Activated CD8-positive, alpha-beta memory T cell treated with anti-CD3 and anti-CD28 coated beads for 4 hours (primary cell): Measurements from ENCODE around the gene BGN.

ENCODE experiments used
- DNase-seq, 2 donors: peaks; one replicate each; pipeline ENCODE4 v3.0.0-alpha.2; 2020; ENCODE audit warnings: low read depth in 2 of 2

The BGN gene

GRCh38 chrX:153482376-153483015 lies 12.3 kb upstream of the BGN start:
- DNase-seq = no peak

- no peak for DNase-seq
These were observed 9.2 kb upstream of the BGN start for GRCh38 chrX:153485396-153486080.

- no peak for DNase-seq
These were observed 8.6 kb upstream of the BGN start for GRCh38 chrX:153486171-153486570.

GRCh38 chrX:153487590-153488071 lies 7.1 kb upstream of the BGN start:
- no peak for DNase-seq

DNA sequence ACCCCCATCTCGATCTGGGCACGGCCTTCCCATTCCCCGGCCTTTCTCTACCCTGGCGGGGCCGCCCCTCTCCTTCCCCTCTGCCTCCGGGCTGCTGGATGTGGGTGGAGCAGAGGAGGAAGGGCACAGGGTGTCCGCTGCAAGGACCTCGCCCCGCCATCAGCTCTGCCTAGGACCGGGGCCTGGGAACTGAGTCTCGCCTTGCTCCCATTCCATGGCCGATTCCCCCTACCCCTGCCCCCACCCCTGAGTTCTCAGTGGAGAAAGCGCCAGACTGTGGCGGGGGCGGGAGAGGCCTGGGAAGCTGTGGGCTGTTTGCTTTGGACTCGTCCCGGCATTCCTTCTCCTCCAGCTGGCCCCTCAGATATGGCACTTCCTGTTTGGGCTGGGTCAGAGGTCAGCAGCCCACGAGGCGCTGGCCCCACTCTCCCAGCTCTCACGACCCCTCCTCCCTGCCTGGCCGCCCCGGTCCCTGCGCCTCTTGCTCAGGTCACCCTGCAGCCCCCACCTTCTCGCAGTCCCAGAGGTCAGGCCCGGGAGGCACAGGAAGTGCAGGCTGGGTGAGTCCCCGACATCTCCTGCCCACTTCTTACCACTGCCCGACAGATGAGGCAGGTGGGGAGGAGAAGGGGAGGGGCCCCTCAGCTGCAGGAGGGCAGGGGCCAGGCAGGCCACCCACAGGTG lies 6.4 kb upstream of the BGN start:
- no peak for DNase-seq

DNA sequence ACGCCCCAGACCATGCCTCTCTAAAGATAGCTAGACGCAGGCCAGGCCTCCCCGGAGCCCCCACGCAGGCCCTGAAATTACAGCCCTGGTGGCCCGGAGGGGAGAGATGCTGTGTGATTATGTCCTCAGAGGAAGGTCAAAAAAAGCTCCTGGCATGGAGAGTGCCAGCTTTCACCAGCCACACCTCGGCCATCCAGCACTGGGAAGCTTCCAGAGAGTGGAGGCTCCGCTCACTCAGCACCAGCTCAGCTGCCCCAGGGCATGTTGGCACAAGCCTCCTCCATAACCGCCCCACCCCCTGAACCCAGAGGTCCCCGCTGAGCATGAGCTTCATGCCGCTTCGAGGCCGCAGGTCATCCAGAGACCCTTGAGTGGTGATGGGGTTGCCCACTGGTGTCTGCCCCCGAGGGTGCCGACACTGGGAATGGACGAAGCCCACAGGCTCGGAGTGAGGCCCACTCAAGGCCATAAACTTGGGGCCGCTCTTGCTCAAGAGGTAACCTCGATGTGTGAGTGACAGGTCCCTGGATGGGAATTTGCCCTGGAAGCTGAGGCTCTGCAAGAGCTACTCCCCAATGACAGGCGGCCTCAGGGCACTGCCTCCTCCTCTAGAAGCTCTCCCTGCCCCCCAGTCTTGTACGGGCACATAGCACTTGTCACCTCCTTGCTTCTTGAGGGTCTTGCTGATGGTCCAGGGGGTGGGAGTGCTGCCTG lies 4.4 kb upstream of the BGN start:
- no peak for DNase-seq

DNA sequence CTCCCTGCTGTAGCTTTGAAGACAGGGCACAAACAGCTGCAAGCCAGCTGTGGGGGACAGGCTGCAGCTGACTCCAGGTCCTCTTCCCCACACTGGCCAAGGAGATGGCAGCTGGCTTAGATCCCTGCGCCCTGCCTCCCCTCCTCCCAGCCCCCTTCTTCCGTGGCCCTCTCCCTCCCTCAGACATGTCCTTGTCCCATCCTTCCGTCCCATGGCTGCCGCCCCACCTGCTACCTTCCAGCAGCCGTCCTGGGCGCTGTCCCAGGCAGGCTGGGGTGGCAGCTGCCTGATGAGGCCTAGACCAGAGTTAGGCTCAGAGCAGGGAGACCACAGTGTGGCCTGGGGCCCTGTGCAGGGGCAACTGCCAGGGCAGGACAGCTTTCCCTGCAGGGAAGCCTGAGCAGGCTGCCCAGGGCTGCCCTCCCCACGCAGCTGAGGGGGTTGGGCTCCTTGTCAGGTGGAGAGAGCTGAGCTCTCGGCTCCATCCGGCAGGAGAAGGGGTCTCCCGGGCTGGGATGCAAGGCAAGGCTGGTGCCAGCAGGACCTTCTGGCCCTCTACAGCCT lies 3.3 kb upstream of the BGN start:
- no peak for DNase-seq

- no peak for DNase-seq
These were observed 2.9 kb upstream of the BGN start for GRCh38 chrX:153491918-153492317.

DNA sequence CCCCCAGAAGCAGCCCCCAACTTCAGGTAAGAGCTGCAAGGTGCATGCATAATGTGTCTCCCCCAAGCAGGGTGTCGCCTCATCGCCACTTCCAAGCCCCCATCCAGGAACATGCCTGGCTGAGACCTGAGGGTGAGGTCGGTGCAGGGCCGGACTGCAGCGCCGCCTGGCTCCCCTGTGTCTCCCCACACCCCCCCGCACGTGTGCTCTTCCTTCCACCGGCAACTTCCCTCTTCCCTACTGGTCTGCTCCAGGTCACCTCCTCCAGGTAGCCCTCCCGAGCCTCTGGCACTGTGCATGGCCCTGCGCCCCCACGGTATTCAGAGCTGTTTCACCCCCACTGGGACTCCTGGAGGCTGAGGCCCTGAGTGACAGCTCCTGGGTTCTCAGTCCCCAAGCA lies 2.2 kb upstream of the BGN start:
- DNase-seq = no peak

DNA sequence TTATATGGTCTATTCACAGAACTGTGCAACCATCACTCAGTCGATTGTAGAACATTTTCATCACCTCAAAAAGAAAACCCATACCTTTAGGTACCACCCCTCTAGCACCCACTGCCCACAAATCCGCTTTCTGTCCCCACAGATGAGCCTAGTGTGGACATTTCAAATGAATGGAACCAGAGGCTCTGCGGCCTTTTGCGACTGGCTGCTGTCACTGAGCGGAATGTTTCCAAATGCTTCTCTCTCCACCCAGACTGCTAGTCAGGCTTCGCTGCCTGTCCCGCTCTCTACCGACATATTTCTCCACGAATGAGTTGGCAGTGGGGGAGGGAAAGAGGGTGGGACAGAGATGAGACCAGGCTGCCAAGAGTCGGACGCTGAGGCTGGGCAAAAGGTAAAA lies 1.7 kb upstream of the BGN start:
- no peak for DNase-seq

DNA sequence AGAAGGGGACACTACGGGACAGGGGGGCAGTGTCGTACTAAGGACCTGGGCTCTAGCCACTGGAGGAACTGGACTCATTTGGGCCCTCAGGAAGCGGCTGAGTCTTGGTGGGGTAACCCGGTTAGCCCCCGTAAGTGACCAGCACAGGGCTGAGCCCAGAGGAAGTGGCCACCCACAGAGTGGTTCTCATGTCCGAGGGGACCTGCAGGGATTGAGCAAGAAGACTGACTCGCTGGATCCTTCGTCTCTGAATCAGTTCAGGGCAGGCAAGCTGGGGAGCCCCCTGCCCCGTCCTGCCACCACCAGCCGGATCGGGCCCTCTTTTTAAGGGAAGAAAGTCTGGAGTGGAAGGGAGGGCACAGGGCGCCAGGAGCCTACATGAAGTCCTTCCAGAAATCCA lies 719 bp upstream of the BGN start:
- no peak for DNase-seq

GRCh38 chrX:153495362-153495751 lies 577 bp downstream of the BGN start:
- no peak for DNase-seq

GRCh38 chrX:153495903-153496589 lies 1.3 kb downstream of the BGN start:
- DNase-seq = no peak

DNA sequence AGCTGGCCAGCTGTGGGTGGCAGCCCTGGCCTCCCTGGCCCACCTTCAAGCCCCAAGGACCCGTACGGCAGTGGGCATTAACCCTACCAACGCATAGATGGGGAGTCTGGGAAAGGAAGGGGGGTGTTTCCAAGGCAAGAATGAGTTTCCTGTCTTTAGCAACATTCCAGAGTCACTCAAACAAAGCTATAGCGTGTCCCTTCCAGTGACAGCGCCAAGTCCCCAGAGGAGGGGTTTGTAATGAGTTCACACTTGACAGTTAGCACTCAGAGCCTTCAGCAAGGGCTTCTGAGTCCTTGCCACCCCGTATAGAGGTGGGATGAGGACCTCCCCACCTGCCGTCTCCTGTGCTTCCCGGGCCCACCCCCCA lies 1.8 kb downstream of the BGN start:
- no peak for DNase-seq

DNA sequence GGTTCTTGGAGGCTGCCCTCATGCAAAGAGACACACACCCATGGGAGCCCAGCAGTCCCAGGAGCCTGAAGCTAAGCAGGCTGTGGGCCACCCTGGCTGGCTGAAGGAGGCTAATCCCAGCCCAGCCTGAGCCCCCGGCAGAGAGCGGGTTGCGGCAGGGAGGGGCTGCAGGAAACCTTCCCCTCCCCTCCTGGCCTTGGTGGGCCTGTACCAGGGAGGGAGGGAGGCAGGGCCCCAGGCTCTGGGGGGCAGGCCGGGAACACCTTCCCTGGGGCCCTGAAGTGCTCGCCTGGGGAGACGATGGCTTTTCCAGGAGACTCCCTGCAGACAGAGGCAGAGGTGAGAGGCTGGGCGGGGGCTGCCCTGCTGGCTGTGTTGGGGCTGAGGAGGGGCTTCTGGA lies 3.7 kb downstream of the BGN start:
- no peak for DNase-seq

GRCh38 chrX:153499341-153499740 lies 4.6 kb downstream of the BGN start:
- no peak for DNase-seq

- DNase-seq = no peak
These were observed 5.1 kb downstream of the BGN start for GRCh38 chrX:153499876-153500275.

DNA sequence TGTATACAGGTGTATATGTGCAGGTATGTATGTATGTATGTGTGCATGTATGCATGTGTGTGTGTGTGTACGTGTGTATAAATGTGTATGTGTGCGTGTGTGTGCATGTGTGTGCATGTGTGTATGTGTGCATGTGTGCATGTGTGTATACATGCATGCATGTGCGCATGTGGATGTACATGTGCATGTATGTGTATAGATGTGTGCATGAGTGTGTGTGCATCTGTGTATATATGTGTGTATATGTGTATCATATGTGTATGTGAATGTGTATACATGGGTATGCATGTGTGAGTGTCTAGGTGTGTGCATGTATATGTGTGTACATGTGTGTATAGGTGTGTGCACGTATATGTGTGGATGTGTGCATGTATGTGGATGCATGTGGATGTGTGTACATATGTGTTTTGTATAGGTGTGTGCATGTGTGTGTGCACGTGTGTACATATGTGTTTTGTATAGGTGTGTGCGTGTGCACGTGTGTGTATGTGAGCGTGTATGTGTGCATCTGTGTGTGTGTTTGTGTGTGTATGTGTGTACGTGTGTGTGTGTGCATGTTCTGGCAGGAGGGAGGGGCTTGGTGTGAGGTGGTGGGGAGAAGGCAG lies 6.0 kb downstream of the BGN start:
- DNase-seq = no peak

- DNase-seq = no peak
These were observed 6.8 kb downstream of the BGN start for GRCh38 chrX:153501530-153501929.

DNA sequence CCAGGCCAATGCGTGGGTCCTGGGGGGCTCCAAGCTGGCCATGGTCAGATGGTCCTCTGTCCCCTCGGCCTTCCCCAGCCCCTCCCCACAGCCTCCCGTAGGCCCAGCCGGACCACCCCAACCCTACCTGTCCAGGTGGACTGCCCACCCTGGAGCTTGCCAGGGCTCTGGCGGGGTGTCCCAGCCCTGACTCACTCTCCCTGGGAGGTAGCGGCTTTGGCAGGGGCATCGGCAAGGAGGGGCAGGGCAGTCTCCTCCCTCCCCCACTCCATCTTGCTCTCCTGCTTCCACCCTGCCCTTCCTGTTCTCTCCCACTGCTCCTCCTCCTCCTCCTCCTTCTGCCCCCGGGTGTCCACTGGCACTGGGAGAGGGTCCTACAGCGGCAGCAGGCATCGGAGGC lies 7.4 kb downstream of the BGN start:
- DNase-seq = no peak

- DNase-seq = no peak
These were observed 8.0 kb downstream of the BGN start for GRCh38 chrX:153502796-153503195.
